Vagina (tissue), 2 donors: ENCODE measurements around the gene CCDC184. TPM values are rescaled to one million over a fixed set of nuclear protein-coding genes. Genes with fewer than 3 reads are reported as not detected.
A peak's percentile ranks its signal among the peaks of the same experiment; 100 is the strongest.

Experiments
- DNase-seq, 2 donors: peaks; one replicate each; pipeline ENCODE4 v3.0.0-alpha.2; 2017; ENCODE audit errors: extremely low spot score in 2 of 2
- H3K27ac ChIP-seq: fragments of 200-600 bp; sonication (generic); one replicate; pipeline ENCODE4 v1.5.1; 2019
- H3K27me3 ChIP-seq: fragments of 200-600 bp; sonication (generic); one replicate; pipeline ENCODE4 v1.5.1; 2019
- H3K36me3 ChIP-seq, 2 donors: fragments of 200-600 bp; sonication (generic); one replicate each; pipeline ENCODE4 v1.5.1; 2017 to 2019
- H3K4me1 ChIP-seq: fragments of 200-600 bp; sonication (generic); one replicate; pipeline ENCODE4 v1.5.1; 2019
- H3K4me3 ChIP-seq, 2 donors: fragments of 200-600 bp; sonication (generic); 1 replicate in 1 of 2; 2 replicates in 1 of 2; pipeline ENCODE4 v1.5.1; 2016 to 2019
- H3K9me3 ChIP-seq: fragments of 200-600 bp; sonication (generic); one replicate; pipeline ENCODE4 v1.5.1; 2019
- POLR2A ChIP-seq, 2 donors: fragments of 450-650 bp; IDR thresholded peaks; one replicate each; pipeline ENCODE4 v1.6.1; 2017; ENCODE audit warnings: antibody characterized with exemption in 2 of 2, mild to moderate bottlenecking in 2 of 2, moderate library complexity in 2 of 2
- POLR2AphosphoS5 ChIP-seq, 2 donors: sonication (generic); formaldehyde crosslinking; IDR thresholded peaks; one replicate each; pipeline ENCODE4 v1.9.0; 2017; ENCODE audit warnings: antibody characterized with exemption in 2 of 2, mild to moderate bottlenecking in 2 of 2, low read depth in 1 of 2; ENCODE audit not compliant: insufficient read depth in 1 of 2
- intact Hi-C: fragments of 100-400 bp; cut with DNase I; formaldehyde crosslinking; loops from one replicate; pipeline ENCODE4 v1.15.1; 2023
- total RNA-seq: library from RNA; depleted of rRNA; stranded (reverse); fragments of >200 nt; gene quantifications from one replicate; pipeline ENCODE4 v1.2.3, GENCODE V29; 2016
- TF ChIP-seq, protein P1 (sequence below), 3 experiments: fragments of 450-650 bp in 2 of 3; fragments of 200-600 bp in 1 of 3; sonication (generic) in 1 of 3; IDR thresholded peaks; one replicate each; pipeline ENCODE4 v1.5.1; 2017 to 2019; ENCODE audit warnings: antibody characterized with exemption in 3 of 3, mild to moderate bottlenecking in 2 of 3, moderate library complexity in 2 of 3

CCDC184 gene
- total RNA-seq, 1 donor from 2014 or later: 1.2 TPM

DNA sequence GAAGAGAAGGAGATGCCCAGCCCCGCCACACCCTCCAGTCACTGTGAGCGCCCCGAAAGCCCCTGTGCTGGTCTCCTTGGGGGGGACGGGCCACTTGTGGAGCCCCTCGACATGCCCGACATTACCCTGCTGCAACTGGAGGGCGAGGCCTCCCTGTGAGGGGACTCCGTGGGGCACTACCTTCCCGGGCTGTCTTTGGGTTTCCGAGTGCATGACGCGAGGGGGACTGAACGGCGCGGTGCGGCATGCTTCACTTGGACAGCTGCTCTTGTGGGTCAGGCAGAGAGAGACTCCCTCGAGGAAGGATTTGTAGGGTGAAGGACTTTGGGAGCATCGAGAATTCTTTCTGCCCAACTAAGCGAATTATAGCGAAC, 1.1 kb downstream of the CCDC184 start:
- peak overlapping the region; percentile 50 to 55 for H3K4me3 ChIP-seq
- DNase-seq: no peak
- peaks cover 16% of the 10 kb centered on the region for H3K4me1 ChIP-seq
- H3K27me3 ChIP-seq: no peaks in the 10 kb centered on the region
- intact Hi-C loops: no loop called here
- no peaks in the 10 kb centered on the region for H3K9me3 ChIP-seq
- TF ChIP-seq POLR2A (IDR thresholded peaks at IDR 0.05) (no peak), POLR2AphosphoS5 (IDR thresholded peaks at IDR 0.05; ENCODE audit: insufficient read depth in 1 of 2, low read depth in 1 of 2) (peak in 1 of 2 donors; percentile 9)
- no peaks in the 10 kb centered on the region for H3K36me3 ChIP-seq
- no peak overlapping the region for H3K27ac ChIP-seq

GRCh38 chr12:48185181-48185919, 1.9 kb downstream of the CCDC184 start:
- Histone ChIP-seq H3K9me3 (no peaks in the 10 kb centered on the region), H3K36me3 (no peaks in the 10 kb centered on the region), H3K4me1 (peaks cover 16% of the 10 kb centered on the region), H3K4me3 (no peak overlapping the region), H3K27ac (no peak overlapping the region), H3K27me3 (no peaks in the 10 kb centered on the region)
- no peak for DNase-seq
- TF ChIP-seq, protein P1, sequence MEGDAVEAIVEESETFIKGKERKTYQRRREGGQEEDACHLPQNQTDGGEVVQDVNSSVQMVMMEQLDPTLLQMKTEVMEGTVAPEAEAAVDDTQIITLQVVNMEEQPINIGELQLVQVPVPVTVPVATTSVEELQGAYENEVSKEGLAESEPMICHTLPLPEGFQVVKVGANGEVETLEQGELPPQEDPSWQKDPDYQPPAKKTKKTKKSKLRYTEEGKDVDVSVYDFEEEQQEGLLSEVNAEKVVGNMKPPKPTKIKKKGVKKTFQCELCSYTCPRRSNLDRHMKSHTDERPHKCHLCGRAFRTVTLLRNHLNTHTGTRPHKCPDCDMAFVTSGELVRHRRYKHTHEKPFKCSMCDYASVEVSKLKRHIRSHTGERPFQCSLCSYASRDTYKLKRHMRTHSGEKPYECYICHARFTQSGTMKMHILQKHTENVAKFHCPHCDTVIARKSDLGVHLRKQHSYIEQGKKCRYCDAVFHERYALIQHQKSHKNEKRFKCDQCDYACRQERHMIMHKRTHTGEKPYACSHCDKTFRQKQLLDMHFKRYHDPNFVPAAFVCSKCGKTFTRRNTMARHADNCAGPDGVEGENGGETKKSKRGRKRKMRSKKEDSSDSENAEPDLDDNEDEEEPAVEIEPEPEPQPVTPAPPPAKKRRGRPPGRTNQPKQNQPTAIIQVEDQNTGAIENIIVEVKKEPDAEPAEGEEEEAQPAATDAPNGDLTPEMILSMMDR (IDR thresholded peaks at IDR 0.05): no peak
- TF ChIP-seq POLR2A (IDR thresholded peaks at IDR 0.05) (no peak), POLR2AphosphoS5 (IDR thresholded peaks at IDR 0.05; ENCODE audit: insufficient read depth in 1 of 2, low read depth in 1 of 2) (no peak)
- intact Hi-C loops: no loop called here

DNA sequence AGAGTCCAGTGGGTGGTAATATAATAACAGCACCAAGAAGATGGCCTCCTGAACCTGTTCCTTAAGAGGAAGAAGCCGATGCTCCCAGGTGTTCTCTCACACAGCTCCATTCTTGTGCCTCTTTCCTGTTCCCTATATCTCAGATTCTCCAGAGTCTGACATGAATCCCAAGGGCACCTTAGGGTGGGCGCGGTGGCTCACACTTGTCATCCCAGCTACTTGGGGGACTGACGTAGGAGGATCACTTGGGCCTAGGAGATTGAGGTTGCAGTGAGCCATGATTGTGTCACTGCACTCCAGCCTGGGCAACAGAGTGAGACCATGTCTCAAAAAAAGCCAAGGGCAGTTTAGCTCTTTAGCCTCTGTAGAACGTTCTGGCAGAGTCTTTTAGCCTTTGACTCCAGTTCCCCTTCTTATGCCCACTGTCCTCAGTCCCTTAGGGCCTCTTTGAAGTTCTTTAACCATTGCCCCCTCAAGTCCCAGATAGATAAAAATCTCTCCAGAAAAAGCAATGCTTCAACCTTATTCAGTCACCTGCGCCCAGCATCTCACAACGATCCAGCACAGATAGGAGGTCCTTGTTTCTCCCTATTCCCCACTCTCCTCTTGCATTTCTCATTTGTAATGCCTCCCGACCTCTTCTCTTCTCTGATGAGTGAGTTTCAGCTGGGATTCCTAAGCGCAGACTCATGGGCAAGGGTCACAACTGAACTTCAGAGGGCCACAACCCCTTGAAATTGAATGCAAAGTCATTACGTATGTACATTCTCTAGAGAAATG, 4.7 kb downstream of the CCDC184 start:
- H3K36me3 ChIP-seq: no peaks in the 10 kb centered on the region
- H3K27ac ChIP-seq: no peak overlapping the region
- intact Hi-C loops: no loop called here
- TF ChIP-seq POLR2A (IDR thresholded peaks at IDR 0.05) (no peak), POLR2AphosphoS5 (IDR thresholded peaks at IDR 0.05; ENCODE audit: insufficient read depth in 1 of 2, low read depth in 1 of 2) (no peak)
- TF ChIP-seq, protein P1 (IDR thresholded peaks at IDR 0.05): no peak
- H3K27me3 ChIP-seq: no peaks in the 10 kb centered on the region
- no peak overlapping the region for H3K4me3 ChIP-seq
- H3K9me3 ChIP-seq: no peaks in the 10 kb centered on the region
- DNase-seq: no peak
- H3K4me1 ChIP-seq: peaks cover 12% of the 10 kb centered on the region

DNA sequence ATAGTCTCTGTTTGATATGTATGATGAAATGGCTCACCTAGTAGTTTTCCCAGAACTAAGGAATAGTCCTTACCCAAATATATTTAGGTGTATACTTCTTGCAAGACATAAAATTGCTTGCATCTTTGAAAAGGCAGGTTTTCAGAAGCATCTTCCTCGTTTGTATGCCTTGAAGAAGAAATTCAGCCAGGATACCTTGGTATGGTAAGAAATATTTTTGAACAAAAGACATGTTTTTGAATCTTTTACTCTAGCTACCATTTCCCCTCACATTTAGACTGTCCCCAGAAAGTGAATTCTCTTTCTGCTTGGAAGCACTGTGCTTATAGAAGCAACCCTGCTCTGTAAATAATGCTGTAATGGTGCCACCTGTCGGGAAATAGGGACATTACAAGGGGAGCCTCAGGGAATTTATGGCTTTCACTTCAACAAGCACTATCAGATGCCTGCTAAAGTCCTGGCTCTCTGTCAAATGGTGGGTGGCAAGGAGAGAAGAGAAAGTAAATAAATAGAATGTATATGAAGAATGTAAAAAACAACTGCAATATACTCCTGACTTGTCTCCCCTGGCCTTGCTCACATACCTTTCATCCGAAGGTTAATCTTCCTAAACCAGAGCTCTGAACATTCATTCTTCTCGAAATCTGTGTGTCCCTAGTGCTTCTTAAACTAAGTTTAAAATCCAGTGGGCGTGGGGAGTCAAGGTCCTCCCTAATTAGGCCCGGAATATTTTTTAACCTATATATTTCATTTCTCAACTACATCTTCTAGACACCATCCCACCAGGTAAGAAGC, 6.1 kb downstream of the CCDC184 start:
- no peaks in the 10 kb centered on the region for H3K27me3 ChIP-seq
- H3K36me3 ChIP-seq: no peaks in the 10 kb centered on the region
- TF ChIP-seq POLR2AphosphoS5 (IDR thresholded peaks at IDR 0.05; ENCODE audit: insufficient read depth in 1 of 2, low read depth in 1 of 2) (peak in 1 of 2 donors; percentile 47), POLR2A (IDR thresholded peaks at IDR 0.05) (no peak)
- TF ChIP-seq, protein P1 (IDR thresholded peaks at IDR 0.05): peak; percentile 51 to 78 (median 66)
- intact Hi-C loops: no loop called here
- H3K27ac ChIP-seq: no peak overlapping the region
- DNase-seq: no peak
- H3K9me3 ChIP-seq: no peaks in the 10 kb centered on the region
- no peak overlapping the region for H3K4me3 ChIP-seq
- H3K4me1 ChIP-seq: peaks cover 3% of the 10 kb centered on the region

GRCh38 chr12:48191096-48191495, 7.7 kb downstream of the CCDC184 start:
- intact Hi-C loops: no loop called here
- Histone ChIP-seq H3K27ac (no peak overlapping the region), H3K4me1 (no peaks in the 10 kb centered on the region), H3K9me3 (no peaks in the 10 kb centered on the region), H3K4me3 (no peak overlapping the region), H3K27me3 (no peaks in the 10 kb centered on the region), H3K36me3 (no peaks in the 10 kb centered on the region)
- DNase-seq: no peak
- TF ChIP-seq POLR2A (IDR thresholded peaks at IDR 0.05): no peak
- TF ChIP-seq POLR2AphosphoS5 (IDR thresholded peaks at IDR 0.05; ENCODE audit: insufficient read depth in 1 of 2, low read depth in 1 of 2): peak in 1 of 2 donors; percentile 57
- TF ChIP-seq, protein P1 (IDR thresholded peaks at IDR 0.05): no peak
